Hindlimb muscle (tissue), 1 donor: Measurements from ENCODE around the gene OR5A1. TPM values are rescaled to one million over a fixed set of nuclear protein-coding genes. Genes with fewer than 3 reads are reported as not detected.

Source experiments
- DNase-seq: peaks from one replicate; pipeline ENCODE4 v3.0.0-alpha.2; 2013
- polyA plus RNA-seq: library from polyadenylated mRNA; unstranded; fragments of 120-200 nt; gene quantifications from one replicate; pipeline ENCODE4 v1.2.1, GENCODE V29; 2013; ENCODE audit not compliant: insufficient read length

Gene OR5A1
- polyA plus RNA-seq, 1 donor = not detected

GRCh38 chr11:59479906-59480305, 43.6 kb downstream of the OR5A1 start:
- DNase-seq = no peak

GRCh38 chr11:59480359-59480758, 44.1 kb downstream of the OR5A1 start:
- no peak for DNase-seq

Other genes starting within 250 kb of the OR5A1 start
- 11.6 TPM for gene MPEG1, start 223.5 kb upstream of the OR5A1 start, polyA plus RNA-seq
- gene OR5AN1, start 77.6 kb upstream of the OR5A1 start, polyA plus RNA-seq = not detected
- gene OR5A2, start 10.1 kb upstream of the OR5A1 start, polyA plus RNA-seq = not detected
- not detected for gene OR4D6, start 20.5 kb downstream of the OR5A1 start, polyA plus RNA-seq
- gene OR4D10, start 36.8 kb downstream of the OR5A1 start, polyA plus RNA-seq = not detected
- not detected for gene OR4D11, start 67.1 kb downstream of the OR5A1 start, polyA plus RNA-seq
- 0.09 TPM for gene OR4D9, start 75.1 kb downstream of the OR5A1 start, polyA plus RNA-seq
- 63.3 TPM for gene OSBP, start 179.3 kb downstream of the OR5A1 start, polyA plus RNA-seq
- gene PATL1, start 232.6 kb downstream of the OR5A1 start, polyA plus RNA-seq = 28.7 TPM